Heart right ventricle (tissue), 16 donors: ENCODE measurements around the gene REN. TPM values are rescaled to one million over a fixed set of nuclear protein-coding genes. Genes with fewer than 3 reads are reported as not detected.

Experiments
- ATAC-seq, 8 donors: fragments of 200-7000 bp; cut with Tn5 transposase; one replicate each; pipeline ENCODE4 v1.9.1; 2020; ENCODE audit warnings: mild to moderate bottlenecking in 8 of 8, moderate library complexity in 8 of 8, moderate number of reproducible peaks in 1 of 8
- DNase-seq, 2 donors: peaks; one replicate each; pipeline ENCODE4 v3.0.0-alpha.2; 2020
- H3K27ac ChIP-seq, 10 donors: fragments of 200-600 bp; sonication (generic) in 2 of 10; one replicate each; pipeline versions ENCODE4 v1.5.0 to v1.8.0; 2020 to 2022; ENCODE audit warnings: mild to moderate bottlenecking in 3 of 10
- H3K27me3 ChIP-seq, 7 donors: fragments of 200-600 bp; one replicate each; pipeline ENCODE4 v1.8.0; 2021 to 2022; ENCODE audit warnings: mild to moderate bottlenecking in 2 of 7
- H3K36me3 ChIP-seq, 9 donors: fragments of 200-600 bp; sonication (generic) in 1 of 9; one replicate each; pipeline versions ENCODE4 v1.5.0 to v1.8.0; 2020 to 2022; ENCODE audit warnings: mild to moderate bottlenecking in 2 of 9
- H3K4me1 ChIP-seq, 9 donors: fragments of 200-600 bp; sonication (generic) in 1 of 9; one replicate each; pipeline versions ENCODE4 v1.5.0 to v1.8.0; 2020 to 2022; ENCODE audit warnings: mild to moderate bottlenecking in 4 of 9
- H3K4me3 ChIP-seq, 10 donors: fragments of 200-600 bp; sonication (generic) in 2 of 10; one replicate each; pipeline versions ENCODE4 v1.5.0 to v1.8.0; 2020 to 2022; ENCODE audit warnings: mild to moderate bottlenecking in 7 of 10, moderate library complexity in 2 of 10
- H3K9me3 ChIP-seq, 11 donors: fragments of 200-600 bp in 10 of 11; sonication (generic) in 2 of 11; one replicate each; pipeline versions ENCODE4 v1.5.0 to v1.8.0; 2013 to 2022; ENCODE audit warnings: mild to moderate bottlenecking in 2 of 11, control low read depth in 1 of 11, moderate library complexity in 1 of 11
- WGBS, 2 donors: extraction: QIAGEN DNeasy Blood & Tissue Kit; methylation state at CpG; one replicate each; pipeline ENCODE4 v1.1.7; 2013; ENCODE audit warnings: inconsistent platforms in 1 of 2; 5-methylcytosine and 5-hydroxymethylcytosine counted together
- intact Hi-C, 10 donors: fragments of 100-400 bp; cut with DNase I; formaldehyde crosslinking; loops; one replicate each; pipeline versions ENCODE4 v1.11.1 to v1.14.2; 2022
- polyA plus RNA-seq, 2 donors: library from polyadenylated mRNA; stranded (reverse); fragments of 200-250 nt; gene quantifications; one replicate each; pipeline ENCODE4 v1.2.3, GENCODE V29; 2013
- total RNA-seq, 10 donors: library from RNA; stranded (reverse); fragmentation: NEBNext Ultra II Directional in 3 of 10; extraction: Animal tissue kit (Norgen Biotek cat#: 25700) in 3 of 10; gene quantifications; one replicate each; pipeline versions ENCODE4 v1.2.1 to v1.2.4, GENCODE V29; 2021 to 2023
- TF ChIP-seq, protein P1 (sequence below), 9 donors: fragments of 200-600 bp; sonication (generic) in 2 of 9; IDR thresholded peaks; one replicate each; pipeline versions ENCODE4 v1.5.0 to v1.8.0; 2021 to 2022; ENCODE audit warnings: antibody characterized with exemption in 9 of 9, mild to moderate bottlenecking in 5 of 9, moderate library complexity in 1 of 9
- donor health status: Arrhythmogenic right ventricular cardiomyopathy.
- donor health status: ischemic (EF 13 %, LVEDD 7.1; RV severe dilation, severe dysfunction).
- donor health status: healthy with polysubstance abuse.
- donor health status: DM: no; HTN: yes; CAD: no.
- donor health status: DM: no; HTN: no; CAD: no.
- donor health status: ischemic (EF 25% LVEDD 6.9; RV normal size, moderate dysfunction).
- donor health status: ischemic (EF 25% LVEDD 5.7; RV mildly dilated, moderate dysfunction).
- donor health status: healthy.
- donor health status: DM: yes; HTN: yes; CAD: no.
- donor health status: Ischemic cardiomyopathy.
- donor health status: ischemic (EF 35%, LVEDD 5.7; RV mildly dilated, moderate dysfunction).
- donor health status: nonischemic (EF 11% LVEDD 7.7; RV severe dilation, severe dysfunction).
- donor health status: DM: yes; HTN: yes; CAD: no.
- donor health status: PGD.
- donor health status: ischemic (EF 29% LVEDD 5.4; RV normal size, mild dysfunction).
- donor health status: nonischemic (EF 23%, LVEDD 6.1; RV moderate dilation, normal function).

REN gene
- total and polyA plus RNA-seq, 12 donors = not detected

DNA sequence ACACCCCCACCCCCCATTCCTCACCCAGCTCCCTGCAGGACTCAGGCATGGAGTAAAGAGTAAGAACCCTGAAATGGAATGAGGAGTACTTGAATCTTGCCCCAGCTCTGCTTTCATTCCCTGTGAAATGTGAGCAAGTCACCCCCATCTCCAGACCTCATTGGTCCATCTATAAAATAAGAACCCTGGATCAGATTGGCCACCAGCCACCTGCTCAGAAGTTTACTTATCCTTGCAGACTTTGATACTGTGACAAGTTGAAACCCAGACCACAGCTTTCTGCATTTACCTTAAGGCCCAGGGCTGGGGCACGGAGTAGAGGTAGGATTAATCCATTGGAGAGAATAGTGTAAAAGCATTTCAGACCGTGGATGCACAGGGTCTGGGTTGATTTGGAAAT, 27.9 kb upstream of the REN start:
- DNase-seq = no peak
- H3K27ac ChIP-seq = no peak overlapping the region
- H3K4me3 ChIP-seq = no peak overlapping the region
- intact Hi-C loops = no loop called here
- H3K9me3 ChIP-seq = no peaks in the 10 kb centered on the region
- WGBS, 2 donors = 86 to 91% methylated on average over 2 of the region's 2 CpGs
- TF ChIP-seq, protein P1, sequence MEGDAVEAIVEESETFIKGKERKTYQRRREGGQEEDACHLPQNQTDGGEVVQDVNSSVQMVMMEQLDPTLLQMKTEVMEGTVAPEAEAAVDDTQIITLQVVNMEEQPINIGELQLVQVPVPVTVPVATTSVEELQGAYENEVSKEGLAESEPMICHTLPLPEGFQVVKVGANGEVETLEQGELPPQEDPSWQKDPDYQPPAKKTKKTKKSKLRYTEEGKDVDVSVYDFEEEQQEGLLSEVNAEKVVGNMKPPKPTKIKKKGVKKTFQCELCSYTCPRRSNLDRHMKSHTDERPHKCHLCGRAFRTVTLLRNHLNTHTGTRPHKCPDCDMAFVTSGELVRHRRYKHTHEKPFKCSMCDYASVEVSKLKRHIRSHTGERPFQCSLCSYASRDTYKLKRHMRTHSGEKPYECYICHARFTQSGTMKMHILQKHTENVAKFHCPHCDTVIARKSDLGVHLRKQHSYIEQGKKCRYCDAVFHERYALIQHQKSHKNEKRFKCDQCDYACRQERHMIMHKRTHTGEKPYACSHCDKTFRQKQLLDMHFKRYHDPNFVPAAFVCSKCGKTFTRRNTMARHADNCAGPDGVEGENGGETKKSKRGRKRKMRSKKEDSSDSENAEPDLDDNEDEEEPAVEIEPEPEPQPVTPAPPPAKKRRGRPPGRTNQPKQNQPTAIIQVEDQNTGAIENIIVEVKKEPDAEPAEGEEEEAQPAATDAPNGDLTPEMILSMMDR (IDR thresholded peaks at IDR 0.05) = no peak
- no peaks in the 10 kb centered on the region for H3K36me3 ChIP-seq
- H3K4me1 ChIP-seq = peaks cover 0 to 20% (median 7%) of the 10 kb centered on the region in 9 donors
- peaks cover 0 to 59% (median 21%) of the 10 kb centered on the region in 7 donors for H3K27me3 ChIP-seq
- no peak for ATAC-seq

DNA sequence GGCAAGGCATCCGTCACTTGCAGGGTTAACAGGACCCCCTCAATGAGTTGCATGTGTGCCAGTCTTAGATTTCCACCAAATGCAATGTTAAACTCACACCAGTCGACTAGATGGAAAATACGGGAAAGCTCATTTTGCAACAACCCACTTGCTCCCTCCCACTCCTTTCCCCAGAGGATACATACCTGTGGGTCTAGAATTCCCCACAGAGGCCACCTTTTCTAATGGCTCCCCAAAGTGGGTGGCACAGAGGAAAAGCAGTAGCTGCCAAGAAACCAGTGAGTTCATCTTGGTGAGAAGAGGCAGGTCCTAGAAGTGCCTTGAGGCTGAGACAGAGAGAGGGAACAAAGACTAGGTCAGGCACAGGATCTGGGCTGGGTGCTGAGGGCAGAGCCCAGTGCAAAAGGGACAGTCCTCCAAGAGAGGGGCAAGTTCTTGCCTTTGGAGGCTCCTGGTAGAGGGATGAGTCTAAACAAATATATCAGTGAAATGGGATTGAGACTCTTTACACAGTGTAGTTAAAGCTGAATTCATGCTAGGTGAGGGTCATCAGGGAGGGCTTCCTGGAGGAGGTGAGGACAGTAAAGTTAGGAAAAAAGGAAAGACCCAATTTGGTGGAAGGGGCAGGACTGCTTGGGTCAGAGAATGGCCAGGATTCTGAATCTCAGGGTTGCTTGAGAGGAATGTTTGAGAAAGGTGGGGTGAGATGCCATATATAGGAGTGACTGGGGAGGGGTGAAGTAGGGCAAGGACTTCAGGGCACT, 26.6 kb upstream of the REN start:
- 78 to 90% methylated on average over 3 of the region's 3 CpGs for WGBS, 2 donors

DNA sequence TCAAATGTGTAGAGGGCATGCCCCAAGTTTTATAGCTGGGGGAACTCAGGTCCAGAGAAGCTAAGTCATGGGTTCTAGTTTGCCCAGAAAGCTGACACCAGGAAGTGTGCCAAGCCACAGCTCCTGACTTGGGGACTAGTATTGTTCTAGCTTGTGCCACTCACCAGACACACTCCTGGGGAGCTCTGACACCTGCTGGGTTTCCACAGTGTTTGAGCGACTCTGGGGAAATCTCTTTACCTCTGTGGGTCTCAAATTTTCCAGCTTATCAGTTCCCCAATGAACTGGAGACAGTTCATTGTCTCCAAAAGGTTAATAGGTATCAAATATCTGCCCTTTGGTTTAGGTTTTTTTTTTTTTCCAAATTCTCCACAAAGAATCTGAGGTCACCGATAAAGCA, 25.9 kb upstream of the REN start:
- ATAC-seq (no peak), DNase-seq (no peak)
- Histone ChIP-seq H3K27me3 (peaks cover 0 to 79% (median 40%) of the 10 kb centered on the region in 7 donors), H3K27ac (no peak overlapping the region), H3K4me1 (peaks cover 0 to 12% (median 0%) of the 10 kb centered on the region in 9 donors), H3K9me3 (no peaks in the 10 kb centered on the region), H3K4me3 (no peak overlapping the region), H3K36me3 (no peaks in the 10 kb centered on the region)
- TF ChIP-seq, protein P1 (IDR thresholded peaks at IDR 0.05) = no peak
- intact Hi-C loops = no loop called here
- 91 to 97% methylated on average over 2 of the region's 2 CpGs for WGBS, 2 donors

More for the DNA sequence above, 26.6 kb upstream of the REN start:
- Histone ChIP-seq H3K9me3 (no peaks in the 10 kb centered on the region), H3K4me1 (peaks cover 0 to 12% (median 0%) of the 10 kb centered on the region in 9 donors), H3K27ac (no peak overlapping the region), H3K36me3 (no peaks in the 10 kb centered on the region), H3K4me3 (no peak overlapping the region), H3K27me3 (peaks cover 0 to 72% (median 34%) of the 10 kb centered on the region in 7 donors)
- DNase-seq (no peak), ATAC-seq (no peak)
- intact Hi-C loops = no loop called here
- TF ChIP-seq, protein P1 (IDR thresholded peaks at IDR 0.05) = no peak

DNA sequence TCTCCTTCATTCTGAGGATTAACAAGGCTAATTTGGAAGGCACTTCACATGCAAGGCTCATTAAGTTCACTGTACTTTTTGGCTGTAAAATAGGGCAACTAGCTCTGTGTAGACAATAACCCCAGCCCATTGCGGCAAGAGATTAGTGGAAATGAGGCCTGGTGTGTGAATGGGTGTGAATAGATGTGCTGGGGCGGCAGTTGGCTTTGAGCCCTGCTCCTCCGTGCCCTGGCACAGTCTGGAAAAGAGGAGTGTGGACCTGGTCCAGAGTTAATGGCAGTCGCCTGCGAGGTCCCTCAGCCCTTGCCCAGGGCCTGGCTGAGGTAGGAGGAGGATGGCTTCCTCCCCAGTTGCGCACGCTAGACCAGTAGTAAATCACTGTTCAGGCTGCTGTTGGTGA, 25.3 kb upstream of the REN start:
- no peak for ATAC-seq

More for the DNA sequence above, 25.3 kb upstream of the REN start:
- Histone ChIP-seq H3K9me3 (no peaks in the 10 kb centered on the region), H3K27ac (no peak overlapping the region), H3K36me3 (no peaks in the 10 kb centered on the region), H3K27me3 (peaks cover 0 to 79% (median 46%) of the 10 kb centered on the region in 7 donors), H3K4me1 (peaks cover 0 to 12% (median 0%) of the 10 kb centered on the region in 9 donors), H3K4me3 (no peak overlapping the region)
- 77 to 85% methylated on average over 7 of the region's 7 CpGs for WGBS, 2 donors
- DNase-seq = no peak
- intact Hi-C loops = no loop called here
- TF ChIP-seq, protein P1 (IDR thresholded peaks at IDR 0.05) = no peak
